Activated CD4-positive, alpha-beta T cell treated with anti-CD3 and anti-CD28 coated beads, Interleukin-2, amount 50 U/mL, for 24 hours (primary cell): ENCODE measurements around the gene MAP6.
"Not testable (repeated sequence)": the region's sequence is repeated elsewhere in the genome, so short reads cannot be mapped to it uniquely, and the experiment has no call there.

Source experiments
- DNase-seq, 2 donors: peaks; one replicate each; pipeline ENCODE4 v3.0.0-alpha.2; 2020; ENCODE audit warnings: low read depth in 1 of 2, low spot score in 1 of 2

MAP6 gene

DNA sequence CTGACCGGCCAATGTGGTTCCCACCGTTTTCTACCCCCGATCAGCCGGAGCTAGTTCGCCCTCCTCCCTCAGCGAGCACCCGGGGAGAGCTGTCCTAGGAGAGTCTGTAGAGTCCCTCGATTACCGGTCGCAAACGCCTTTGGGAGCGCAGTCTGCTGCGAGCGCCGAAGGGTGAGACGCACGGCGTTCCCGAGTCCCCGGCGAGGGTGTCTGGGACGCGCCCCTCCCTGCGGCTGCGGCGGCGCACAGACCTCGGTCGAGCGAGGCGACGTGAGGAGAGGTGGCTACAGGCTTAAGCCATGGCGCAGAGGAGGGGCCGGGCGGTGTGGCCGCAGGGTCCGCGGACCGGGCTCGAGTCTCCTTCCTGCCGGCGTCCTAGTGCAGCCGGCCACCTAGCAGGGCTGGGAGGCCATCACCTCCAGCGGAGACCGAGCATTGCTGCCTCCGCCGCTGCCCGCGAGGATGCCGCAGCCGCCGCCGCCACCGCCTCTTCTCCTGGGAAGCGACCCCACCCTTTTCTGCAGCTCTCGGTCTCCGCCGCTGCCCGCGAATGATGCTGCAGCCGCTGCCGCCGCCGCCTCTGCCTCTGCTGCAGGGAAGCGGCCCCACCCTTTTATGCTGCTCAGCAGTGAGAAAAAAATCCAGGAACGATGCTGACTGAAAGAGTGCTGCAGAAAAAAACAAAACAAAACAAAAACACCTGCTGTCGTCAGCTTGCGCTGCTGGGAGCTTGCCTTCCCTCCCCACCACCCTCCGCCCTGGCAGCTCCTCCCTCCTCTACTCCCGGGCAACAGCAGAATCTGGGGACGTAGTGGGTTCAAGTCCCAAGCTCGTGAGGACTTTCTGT is at the start of gene MAP6:
MAP6 (minus strand) TSS at position 588 of the 847 bp plus-strand sequence. CDS start 669 bp downstream, outside the sequence.
- no peak for DNase-seq

DNA sequence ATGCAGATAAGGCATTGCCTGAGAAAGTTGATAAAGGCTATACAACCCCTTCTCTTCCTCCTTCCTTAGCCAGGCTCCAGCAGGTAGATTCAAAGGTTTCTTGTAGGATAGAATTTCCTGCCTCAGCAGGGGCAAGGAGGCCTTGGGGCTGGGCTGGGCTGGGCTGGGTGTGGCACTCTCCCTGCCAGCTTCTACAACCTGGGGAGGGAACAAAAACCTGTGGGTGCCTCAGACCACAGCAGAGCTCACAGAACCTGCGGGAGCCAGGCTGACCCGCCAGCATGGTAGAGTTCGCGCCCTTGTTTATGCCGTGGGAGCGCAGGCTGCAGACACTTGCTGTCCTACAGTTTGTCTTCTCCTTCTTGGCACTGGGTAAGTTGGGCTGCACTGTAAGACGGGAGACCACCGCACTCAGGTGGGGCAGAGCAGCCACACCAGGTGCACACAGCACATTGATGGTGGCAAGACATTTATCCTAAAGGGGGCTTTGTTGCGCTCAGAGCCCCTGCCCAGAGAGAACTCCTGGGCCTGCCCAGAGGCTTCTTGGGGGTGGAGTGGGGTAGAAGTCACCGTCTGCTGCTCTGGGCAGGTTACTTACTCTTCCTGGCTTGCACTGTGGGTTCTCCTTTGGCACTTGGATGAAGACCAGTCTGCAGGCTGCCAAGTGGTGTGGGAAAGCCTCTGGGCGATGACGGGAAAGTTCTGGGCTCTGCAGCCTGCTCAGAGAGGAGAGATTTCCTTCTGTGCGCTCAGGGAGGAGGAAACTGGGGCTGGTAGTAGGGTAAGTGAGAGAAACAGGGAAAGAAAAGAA is 49.0 kb upstream of the MAP6 start, which contains the start of gene MOGAT2:
MOGAT2 (plus strand) TSS at position 231 of the 811 bp plus-strand sequence; CDS start at position 282, 51 bp downstream.
- no peak for DNase-seq

DNA sequence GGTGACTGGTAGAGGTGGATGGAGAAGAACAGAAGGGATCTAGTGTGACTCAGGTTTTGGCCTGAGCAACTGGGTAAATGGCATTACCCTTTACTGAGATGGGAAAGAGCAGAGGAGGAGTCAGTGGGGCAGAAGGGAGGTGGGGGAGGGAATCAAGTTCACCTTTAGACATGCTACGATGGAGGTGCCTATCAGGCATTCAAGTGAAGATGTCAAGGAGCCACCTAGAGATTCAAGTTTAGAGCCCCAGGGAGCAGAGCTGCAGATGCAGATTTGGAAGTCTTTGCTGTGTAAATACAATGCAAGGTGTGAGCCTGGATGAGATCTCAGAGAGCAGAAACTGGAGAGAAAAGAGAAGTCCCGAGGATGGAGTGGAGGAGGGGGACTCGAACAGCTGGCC is 47.8 kb upstream of the MAP6 start:
- no peak for DNase-seq

DNA sequence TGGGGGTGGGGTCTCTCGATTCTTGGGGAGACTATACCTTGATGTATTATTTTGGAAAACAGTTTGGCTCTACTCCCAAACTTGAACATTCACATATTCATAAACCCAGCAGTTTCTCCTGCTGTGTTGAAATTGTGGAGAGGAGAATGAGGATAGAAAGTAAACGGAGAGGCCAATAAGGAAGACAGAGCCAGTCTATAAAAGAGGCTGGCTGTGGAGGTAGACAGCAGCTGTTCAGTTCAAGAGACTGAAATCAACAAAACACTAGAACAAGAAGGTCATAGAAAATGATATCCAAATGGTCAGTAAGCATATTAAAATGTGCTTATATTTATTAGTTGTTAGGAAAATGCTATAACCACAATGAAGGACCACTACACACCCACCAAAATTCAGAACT is 46.9 kb upstream of the MAP6 start:
- DNase-seq = no peak

DNA sequence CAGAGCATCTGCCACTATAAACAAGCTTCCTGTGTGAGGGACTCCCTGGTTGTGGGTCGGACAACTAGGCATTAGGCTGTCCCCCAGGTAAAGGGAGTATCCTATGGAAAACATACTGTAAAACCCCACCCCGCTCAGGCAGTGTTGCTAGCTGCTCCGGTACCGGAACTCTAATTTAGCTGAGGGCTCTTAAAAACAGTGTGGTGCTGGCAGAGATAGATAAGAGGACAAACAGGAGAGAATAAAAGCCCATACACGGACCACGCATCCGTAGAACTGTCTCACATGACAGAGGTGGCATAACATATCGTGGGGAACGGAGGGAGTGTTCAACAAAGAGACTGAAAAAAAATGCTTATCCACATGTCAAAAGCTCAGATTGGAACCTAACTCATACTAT is 45.4 kb upstream of the MAP6 start:
- no peak for DNase-seq

DNA sequence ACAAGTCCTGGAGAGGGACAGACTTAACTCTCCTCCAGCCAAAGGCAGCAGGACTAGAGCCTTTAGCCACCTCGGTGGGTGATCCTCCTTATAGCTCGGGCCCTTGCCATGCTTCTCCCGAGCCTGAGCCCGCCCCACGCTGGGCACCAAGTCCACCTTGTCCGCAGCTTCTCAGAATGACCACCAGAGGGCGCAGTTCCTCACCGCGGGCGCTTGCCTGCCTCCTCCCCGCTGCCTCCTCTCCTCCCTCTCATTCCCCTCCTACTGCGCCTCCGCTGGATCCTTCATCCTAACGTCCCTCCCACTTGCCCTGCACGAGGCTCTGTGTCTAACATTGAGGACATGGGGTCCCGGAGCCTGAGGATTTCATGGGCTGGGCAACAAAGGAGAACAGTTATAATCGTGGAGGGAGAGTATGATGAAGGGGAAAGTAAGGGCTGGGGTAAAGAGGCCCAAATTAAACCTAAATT is 37.5 kb upstream of the MAP6 start:
- peak; percentile 35 to 56 for DNase-seq

DNA sequence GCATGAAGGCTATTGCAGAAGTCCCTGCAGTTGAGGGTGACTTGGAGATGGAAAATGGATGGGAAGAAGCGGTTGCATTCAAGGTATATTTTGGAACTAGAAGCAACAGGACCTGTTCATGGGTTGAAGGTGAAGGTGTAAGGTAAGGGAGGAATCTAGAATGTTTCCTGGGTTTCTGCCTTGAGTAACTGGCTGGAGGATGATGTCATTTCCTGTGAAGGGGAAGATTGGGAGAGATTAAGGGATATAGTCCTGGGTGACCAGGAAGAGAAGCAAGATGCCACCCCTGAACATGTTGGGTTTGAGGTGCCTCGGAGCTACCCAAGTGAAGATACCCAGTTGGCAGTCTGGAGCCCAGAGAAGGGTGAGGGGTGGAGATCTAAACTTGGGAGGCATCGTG is 36.7 kb upstream of the MAP6 start:
- DNase-seq = no peak

DNA sequence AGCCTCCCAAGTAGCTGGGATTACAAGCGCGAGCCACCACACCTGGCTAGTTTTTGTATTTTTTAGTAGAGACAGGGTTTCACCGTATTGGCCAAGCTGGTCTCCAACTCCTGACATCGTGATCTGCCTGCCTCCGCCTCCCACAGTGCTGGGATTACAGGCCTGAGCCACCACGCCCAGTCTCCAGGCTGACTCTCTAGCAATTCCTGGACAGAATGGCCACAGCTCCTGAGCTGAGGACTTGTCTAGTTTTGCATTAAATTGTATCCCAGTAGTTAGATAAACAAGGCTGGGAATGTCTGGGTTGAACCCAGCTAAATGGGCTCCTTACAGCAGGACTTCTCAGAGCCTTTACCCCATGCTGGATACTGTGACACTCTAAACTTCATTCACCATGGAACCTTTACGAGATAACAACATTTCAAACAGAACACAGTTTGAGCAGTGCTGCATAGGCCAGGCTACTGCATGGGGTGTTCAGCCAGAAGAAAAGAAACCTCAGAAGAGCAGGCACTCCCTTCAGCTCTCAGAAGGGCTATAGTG is 34.9 kb upstream of the MAP6 start:
- no peak for DNase-seq

DNA sequence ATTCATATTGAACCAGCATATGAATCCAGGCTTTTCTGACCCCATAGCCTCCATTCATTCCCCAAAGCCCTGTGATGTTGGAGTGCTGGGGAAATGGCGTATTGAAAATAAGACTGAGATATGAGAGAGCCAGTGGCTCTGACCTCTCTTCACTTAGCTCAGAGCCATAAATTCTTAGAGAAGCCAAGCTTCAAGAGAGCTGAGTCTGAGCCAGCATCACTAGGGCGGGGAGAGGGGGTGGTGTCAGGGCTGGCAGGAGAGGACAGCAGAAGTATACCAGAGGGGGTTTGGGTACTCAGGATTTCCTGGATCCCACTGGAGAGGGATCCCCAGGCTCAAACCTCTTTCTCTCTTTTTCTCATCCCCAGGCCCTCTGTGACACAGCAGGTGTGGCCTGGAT is 32.1 kb upstream of the MAP6 start:
- DNase-seq = no peak

DNA sequence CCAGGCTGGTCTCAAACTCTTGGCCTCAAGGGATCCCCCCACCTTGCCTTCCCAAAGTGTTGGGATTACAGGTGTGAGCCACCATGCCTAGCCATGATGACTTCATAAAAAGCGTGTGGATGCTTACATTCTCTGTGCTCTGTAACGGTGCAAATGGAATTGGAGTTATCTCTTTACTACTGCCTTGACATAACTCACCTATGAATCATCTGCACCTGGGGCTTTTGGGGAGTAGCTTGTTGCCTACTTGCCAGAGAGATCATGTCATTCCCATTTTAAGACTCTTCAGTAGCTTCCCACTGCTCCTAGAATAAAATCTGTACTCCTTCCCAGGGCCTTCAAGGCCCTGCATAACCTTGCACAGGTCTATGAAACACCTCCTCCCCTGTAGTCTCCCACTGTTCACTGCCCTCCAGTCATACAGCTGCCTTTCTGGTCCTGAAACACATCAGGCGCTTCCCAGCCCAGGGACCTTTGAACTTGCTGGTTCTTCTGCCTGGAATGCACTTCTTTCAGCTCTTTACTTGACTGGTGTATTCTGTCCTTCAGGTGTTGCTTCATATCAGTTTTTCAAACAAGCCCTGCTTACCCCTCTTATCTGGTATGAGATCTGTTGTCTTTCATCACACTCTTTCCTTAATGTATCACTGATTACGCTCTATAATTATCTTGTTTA is 29.2 kb upstream of the MAP6 start:
- DNase-seq = no peak

DNA sequence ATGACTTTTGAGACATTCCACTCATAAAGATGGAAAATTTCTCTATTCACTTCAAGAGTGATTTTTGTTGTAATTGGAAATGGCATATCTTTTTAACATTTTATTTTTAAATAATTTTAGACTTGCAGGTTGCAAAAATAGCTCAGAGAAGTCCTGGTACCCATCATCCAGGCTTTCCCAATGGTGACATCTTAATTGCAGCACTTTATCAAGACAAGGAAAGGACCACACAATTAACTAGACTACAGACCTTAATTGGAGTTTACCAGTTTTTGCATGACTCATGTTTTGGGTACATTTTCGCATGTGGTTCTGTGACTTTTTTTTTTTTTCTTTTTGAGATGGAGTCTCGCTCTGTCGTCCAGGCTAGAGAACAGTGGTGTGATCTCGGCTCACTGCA is 23.0 kb upstream of the MAP6 start:
- DNase-seq = no peak

DNA sequence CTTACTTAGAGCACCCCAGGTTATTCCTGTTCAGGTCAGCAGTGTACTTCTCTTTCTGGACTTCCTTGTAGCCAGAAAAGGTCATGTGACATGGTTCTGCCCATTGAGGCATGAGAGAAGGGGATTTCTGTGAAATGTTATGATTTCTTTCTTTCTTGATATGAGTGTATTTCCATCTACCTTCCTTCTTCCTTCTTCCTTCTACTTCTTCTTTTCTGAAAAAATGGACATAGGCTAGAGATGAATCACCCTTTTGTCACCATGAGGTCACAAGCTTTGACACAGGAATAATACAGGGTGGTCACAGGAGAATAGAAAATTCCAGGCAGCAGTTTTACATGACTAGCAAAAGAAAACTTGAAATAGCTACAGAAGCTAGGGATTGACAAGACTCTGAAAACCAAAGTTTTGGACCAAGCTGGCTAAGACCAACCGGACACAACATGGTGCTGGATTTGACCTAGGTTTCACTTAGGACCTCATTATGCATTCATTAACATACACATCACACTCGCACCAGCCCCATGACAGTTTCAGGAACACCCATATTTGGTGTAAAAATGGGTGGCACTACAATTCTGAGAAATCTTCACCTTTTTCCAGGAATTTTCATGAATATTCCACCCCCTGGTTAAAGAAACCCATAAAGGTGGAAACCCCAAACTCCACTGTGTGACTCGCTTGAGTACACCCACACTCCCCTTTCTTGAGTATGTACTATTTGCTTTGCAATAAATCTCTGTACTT is 21.2 kb upstream of the MAP6 start:
- DNase-seq = no peak

DNA sequence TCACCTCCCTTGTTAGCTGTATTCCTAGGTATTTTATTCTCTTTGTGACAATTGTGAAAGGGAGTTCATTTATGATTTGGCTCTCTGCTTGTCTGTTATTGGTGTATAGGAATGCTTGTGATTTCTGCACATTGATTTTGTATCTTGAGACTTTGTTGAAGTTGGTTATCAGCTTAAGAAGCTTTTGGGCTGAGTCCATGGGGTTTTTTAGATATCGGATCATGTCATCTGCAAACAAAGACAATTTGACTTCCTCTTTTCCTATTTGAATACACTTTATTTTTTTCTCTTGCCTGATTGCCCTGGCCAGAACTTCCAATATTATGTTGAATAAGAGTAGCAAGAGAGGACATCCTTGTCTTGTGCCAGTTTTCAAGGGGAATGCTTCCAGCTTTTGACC is 15.0 kb upstream of the MAP6 start:
- DNase-seq = not testable (repeated sequence)

DNA sequence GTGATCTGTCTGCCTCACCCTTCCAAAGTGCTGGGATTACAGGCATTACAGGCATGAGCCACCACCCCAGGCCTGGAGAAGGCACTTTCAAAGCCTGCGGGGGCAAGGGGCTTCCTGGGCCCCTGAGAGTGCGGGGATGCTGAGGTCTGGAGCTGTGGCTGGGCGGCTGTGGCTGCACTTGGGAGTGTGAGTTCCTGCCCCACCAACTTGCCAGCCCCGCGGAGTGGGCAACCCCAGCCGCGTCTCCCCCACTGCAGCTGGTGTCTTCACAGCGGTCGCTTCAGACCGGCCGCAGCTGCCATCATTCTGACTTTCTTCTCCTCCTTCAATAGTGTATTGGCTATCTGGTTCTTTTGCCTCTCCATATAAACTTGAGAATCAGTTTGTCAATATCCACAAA is 10.7 kb upstream of the MAP6 start:
- no peak for DNase-seq

DNA sequence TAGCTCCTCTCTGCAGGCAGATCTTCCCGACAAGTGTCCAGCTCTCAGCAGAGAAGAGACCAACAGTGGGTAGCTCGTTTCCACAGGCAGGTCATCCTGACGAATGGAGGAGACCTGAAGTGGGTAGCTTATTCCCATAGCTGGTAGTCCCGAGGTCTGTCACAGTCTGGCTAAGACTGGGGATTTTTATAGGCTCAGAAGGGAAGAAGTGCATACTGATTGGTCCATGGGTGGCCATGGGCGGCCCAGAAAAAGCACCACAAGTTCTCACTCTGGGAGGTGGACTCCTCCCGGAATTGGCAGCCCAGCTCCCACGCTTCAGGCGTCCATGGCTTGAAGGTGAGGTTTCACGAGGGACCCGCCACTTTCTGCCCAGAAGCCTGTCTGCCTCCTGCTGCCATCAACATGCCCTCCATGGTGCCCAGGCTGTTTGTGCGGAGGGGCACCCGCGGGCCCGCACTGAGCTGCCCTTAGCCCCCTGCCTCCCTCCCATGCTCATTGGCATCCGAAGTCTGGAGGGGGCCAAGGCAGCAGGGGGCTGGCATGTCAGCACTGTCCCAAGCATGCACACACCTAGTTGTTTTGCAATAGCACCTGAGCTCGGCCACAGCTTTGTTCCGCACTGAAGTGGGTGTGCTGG is 9.9 kb upstream of the MAP6 start:
- DNase-seq = no peak

DNA sequence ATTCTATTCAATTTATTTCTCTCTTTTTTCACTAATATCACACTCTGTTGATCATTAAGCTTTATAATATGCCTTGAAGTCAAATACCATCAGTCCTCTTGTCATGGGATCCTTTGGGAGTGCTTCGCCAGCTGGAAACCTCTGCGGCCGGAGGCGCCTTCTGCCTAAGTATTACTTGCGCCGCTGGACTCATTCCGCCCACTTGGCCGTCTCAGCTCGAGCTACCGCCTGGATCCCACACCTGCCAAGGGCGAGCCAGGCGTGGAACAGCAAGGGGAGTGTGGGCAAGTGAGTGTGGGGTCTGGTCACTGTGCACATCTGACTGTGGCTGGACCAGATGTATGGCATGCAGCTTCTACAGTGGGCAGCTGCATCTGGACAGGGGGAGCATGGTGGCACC is 9.1 kb upstream of the MAP6 start:
- no peak for DNase-seq

DNA sequence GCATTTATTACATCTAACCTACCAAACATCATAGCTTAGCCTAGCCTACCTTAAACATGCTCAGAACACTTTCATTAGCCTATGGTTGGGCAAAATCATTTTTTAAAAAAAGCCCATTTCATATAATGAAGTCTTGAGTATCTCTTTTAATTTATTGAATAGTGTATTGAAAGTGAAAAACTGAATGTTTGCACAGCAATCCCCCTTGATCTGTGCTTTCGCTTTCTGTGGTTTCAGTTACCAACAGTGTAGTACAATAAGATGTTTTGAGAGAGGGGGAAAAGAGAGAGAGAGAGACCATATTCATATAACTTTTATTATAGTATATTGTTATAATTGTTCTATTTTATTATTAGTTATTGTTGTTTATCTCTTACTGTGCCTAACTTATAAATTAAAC is 8.4 kb upstream of the MAP6 start:
- DNase-seq = no peak

DNA sequence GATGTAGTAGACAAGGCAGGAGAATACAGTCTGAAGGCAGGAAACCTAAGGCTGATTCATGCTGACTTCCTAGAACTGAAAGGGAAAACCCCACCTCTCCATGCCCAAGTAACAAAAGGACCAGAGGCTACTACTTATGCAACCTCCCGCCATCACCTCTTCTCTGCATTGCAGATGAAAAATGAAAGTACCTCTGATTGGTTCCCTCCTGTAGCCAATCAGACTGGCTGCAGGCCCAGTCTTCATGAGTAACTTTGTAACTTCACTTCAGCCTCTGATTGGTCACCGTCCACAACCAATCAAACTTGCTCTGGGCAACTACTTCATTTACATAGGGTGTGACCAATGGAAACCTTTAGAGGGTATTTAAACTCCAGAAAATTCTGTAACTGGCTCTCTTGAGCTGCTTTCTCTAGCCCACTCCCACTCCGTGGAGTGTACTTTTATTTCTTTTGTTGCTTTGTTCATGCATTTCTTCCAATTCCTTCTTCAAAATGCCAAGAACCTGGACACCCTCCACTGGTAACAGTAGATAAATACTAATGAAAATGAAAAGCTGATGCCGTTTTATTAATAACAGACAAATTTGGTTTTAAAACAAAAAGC is 5.2 kb upstream of the MAP6 start:
- DNase-seq = no peak

DNA sequence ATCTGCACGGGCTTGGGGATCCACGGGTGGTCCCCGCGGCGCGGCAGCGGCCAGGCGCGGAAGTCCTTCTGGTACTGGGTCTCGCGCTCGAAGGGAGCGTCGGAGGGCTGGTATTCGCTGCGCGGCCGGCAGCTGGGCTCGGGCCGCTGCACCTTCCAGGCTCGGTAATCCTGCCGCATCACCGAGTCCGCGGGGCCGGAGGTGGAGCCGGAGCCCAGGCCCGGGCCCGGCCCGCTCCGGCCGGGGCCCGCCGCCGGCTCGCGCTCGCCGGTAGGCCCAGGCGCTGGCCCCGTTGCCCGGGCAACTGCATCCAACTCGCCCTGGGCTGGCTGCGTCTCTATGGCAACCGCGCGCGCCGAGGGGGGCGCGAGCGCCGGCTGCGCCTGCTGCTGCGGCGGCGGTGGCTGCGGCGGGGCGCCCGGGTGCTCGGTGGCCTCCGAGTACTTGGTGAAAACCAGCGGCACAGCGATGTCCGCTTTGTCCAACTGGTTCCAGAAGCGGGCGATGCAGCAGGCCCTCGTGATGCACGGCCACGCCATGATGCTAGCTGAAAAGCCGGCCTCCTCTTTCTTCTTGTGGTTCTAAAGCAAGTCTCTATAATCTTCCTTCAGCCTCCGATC is 897 bp downstream of the MAP6 start:
- DNase-seq = no peak
